Measurements from ENCODE around the gene ACADVL. TPM values are rescaled to one million over a fixed set of nuclear protein-coding genes. Genes with fewer than 3 reads are reported as not detected.

The ACADVL gene
- total and polyA plus RNA-seq, 2 of the 4 experiments (the other 2 are of a cell fraction): 139 to 752 TPM

DNA sequence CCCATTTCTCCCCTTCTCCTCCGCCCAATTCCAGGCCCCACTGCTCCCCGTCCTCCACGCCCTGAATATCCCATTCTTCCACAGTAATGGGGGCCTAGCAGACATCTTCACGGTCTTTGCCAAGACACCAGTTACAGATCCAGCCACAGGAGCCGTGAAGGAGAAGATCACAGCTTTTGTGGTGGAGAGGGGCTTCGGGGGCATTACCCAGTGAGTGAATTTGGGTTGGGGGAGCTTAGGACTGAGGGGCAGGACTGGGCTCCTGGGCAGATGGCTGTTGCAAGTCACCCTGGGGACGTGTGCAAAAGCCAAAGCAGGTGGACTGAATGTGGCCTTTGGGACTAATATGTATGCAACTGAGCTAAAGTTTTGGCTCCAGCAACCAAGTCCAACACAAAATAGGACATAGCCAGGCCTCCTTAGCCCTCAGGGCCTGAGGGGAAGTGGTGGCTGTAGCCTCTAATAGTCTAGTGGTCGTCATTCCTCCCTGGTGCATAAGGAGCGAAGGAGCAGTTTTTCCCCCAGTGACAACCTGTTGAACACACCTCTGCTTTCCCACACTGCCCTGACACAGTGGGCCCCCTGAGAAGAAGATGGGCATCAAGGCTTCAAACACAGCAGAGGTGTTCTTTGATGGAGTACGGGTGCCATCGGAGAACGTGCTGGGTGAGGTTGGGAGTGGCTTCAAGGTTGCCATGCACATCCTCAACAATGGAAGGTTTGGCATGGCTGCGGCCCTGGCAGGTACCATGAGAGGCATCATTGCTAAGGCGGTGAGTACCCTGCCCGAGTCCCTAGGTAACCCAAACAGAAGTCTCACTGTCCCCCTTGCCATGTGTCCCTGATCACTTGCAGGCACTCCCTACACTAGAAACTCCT is 2.6 kb downstream of the ACADVL start:
- H3K9ac ChIP-seq (ENCODE audit: low read depth, low read length): no peak overlapping the region
- no peak for DNase-seq
- H2AK9ac ChIP-seq (replicated peaks; ENCODE audit: low read depth, low read length, poor library complexity): peak overlapping the region; percentile 52
- peaks cover 14% of the 10 kb centered on the region for H3K4me1 ChIP-seq (ENCODE audit: control insufficient read depth, insufficient read depth, low read length)
- peaks cover 13% of the 10 kb centered on the region; the same call in 1 of the 2 replicates for H3K9me1 ChIP-seq (ENCODE audit: insufficient read depth, low read length)
- ChIA-PET CTCF (no interaction called here), POLR2A (ENCODE audit: unreplicated experiment) (interaction anchor here (1.5 kb wide), 1 partner anchor 12 kb away, joined by 4 read pairs; the partner anchor contains the start of gene DVL2)
- H3K23ac ChIP-seq (ENCODE audit: low read depth, low read length): 0 out of 2 replicates have a peak overlapping the region, but pooled peaks have one; percentile 33
- H3K27ac ChIP-seq (ENCODE audit: insufficient read depth, low read length): no peak overlapping the region
- H3K9me3 ChIP-seq (ENCODE audit: control insufficient read depth, insufficient read depth, low read length): no peaks in the 10 kb centered on the region
- intact Hi-C loops (cut with micrococcal nuclease): no loop called here
- H2BK20ac ChIP-seq (ENCODE audit: low read depth, low read length): no peak overlapping the region
- peak overlapping the region in 1 of 2 experiments; percentile 14; a peak in 1 of 4 replicates for H4K8ac ChIP-seq (ENCODE audit: low read depth in 2 of 2, low read length in 2 of 2)
- H3K14ac ChIP-seq (replicated peaks; ENCODE audit: low read depth, low read length): no peak overlapping the region
- H3K36me3 ChIP-seq (ENCODE audit: control insufficient read depth, insufficient read depth, low read length): peaks cover 61% of the 10 kb centered on the region
- no peak overlapping the region for H2BK120ac ChIP-seq (ENCODE audit: low read depth, low read length)
- no peak for ATAC-seq (ENCODE audit: low read depth)
- no peak overlapping the region for H2AFZ ChIP-seq (replicated peaks; ENCODE audit: low read length, poor library complexity)
- H3K4me2 ChIP-seq (ENCODE audit: low read depth, low read length): no peak overlapping the region
- peaks cover 32% of the 10 kb centered on the region for H4K20me1 ChIP-seq (ENCODE audit: insufficient read depth, low read length)
- no peaks in the 10 kb centered on the region for H3K27me3 ChIP-seq (ENCODE audit: control insufficient read depth, insufficient read depth, low read length)
- H3K56ac ChIP-seq (ENCODE audit: extremely low read depth, insufficient read depth, low read length): no peak overlapping the region
- no peak overlapping the region; the same call in 1 of the 2 replicates for H2AK5ac ChIP-seq (ENCODE audit: low read depth, low read length)
- H3K79me1 ChIP-seq (ENCODE audit: low read depth in 1 of 2, low read length in 2 of 2): peaks cover 8 to 75% of the 10 kb centered on the region in 2 experiments
- no peak overlapping the region for H3K18ac ChIP-seq (ENCODE audit: low read depth, low read length)
- in situ Hi-C loops (cut with MboI; ENCODE audit: low sequenced_read_pairs): no loop called here
- BruUV-seq (replicated peaks): no TSS peak
- dilution Hi-C loops (cut with HindIII; ENCODE audit: low sequenced_read_pairs, unreplicated experiment): no loop called here
- H4K91ac ChIP-seq (ENCODE audit: insufficient read depth, low read depth, low read length): no peak overlapping the region
- 90% methylated on average over 3 of the region's 15 CpGs; no CpG with 5 or more reads in 1 of the 2 experiments for WGBS, 2 experiments (ENCODE audit: extremely low coverage in 2 of 2, insufficient read length in 1 of 2)
- H3K4ac ChIP-seq (ENCODE audit: low read depth, low read length): no peak overlapping the region
- H3K4me3 ChIP-seq (ENCODE audit: insufficient read depth, low read depth, low read length): no peak overlapping the region
- H2BK5ac ChIP-seq (ENCODE audit: low read depth, low read length, poor library complexity, severe bottlenecking): no peak overlapping the region
- no peak overlapping the region for H4K5ac ChIP-seq (ENCODE audit: low read depth, low read length)
- TF ChIP-seq FOS (IDR thresholded peaks at IDR 0.05; ENCODE audit: low read depth, low read length) (no peak), NFE2L2 (IDR thresholded peaks at IDR 0.05; ENCODE audit: low read depth, low read length) (no peak), BHLHE40 (IDR thresholded peaks at IDR 0.05; ENCODE audit: low read depth, low read length) (no peak), RAD21 (IDR thresholded peaks at IDR 0.05; ENCODE audit: low read length) (no peak), CEBPB (IDR thresholded peaks at IDR 0.05; ENCODE audit: low read depth, low read length) (no peak), RCOR1 (IDR thresholded peaks at IDR 0.05; ENCODE audit: insufficient replicate concordance, low read length) (no peak), SMC3 (IDR thresholded peaks at IDR 0.05; ENCODE audit: low read depth, low read length) (no peak), MXI1 (IDR thresholded peaks at IDR 0.05; ENCODE audit: borderline replicate concordance, low read depth, low read length) (no peak), CHD1 (IDR thresholded peaks at IDR 0.05; ENCODE audit: low read depth, low read length) (no peak), RFX5 (IDR thresholded peaks at IDR 0.05; ENCODE audit: low read depth, low read length) (no peak), MAZ (IDR thresholded peaks at IDR 0.05; ENCODE audit: borderline replicate concordance, low read depth, low read length) (no peak), POLR2A (IDR thresholded peaks at IDR 0.05; ENCODE audit: low read depth, low read length) (no peak), MAFK (IDR thresholded peaks at IDR 0.05; ENCODE audit: low read depth, low read length) (no peak)
- TF ChIP-seq, protein P1, sequence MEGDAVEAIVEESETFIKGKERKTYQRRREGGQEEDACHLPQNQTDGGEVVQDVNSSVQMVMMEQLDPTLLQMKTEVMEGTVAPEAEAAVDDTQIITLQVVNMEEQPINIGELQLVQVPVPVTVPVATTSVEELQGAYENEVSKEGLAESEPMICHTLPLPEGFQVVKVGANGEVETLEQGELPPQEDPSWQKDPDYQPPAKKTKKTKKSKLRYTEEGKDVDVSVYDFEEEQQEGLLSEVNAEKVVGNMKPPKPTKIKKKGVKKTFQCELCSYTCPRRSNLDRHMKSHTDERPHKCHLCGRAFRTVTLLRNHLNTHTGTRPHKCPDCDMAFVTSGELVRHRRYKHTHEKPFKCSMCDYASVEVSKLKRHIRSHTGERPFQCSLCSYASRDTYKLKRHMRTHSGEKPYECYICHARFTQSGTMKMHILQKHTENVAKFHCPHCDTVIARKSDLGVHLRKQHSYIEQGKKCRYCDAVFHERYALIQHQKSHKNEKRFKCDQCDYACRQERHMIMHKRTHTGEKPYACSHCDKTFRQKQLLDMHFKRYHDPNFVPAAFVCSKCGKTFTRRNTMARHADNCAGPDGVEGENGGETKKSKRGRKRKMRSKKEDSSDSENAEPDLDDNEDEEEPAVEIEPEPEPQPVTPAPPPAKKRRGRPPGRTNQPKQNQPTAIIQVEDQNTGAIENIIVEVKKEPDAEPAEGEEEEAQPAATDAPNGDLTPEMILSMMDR (conservative IDR thresholded peaks at IDR 0.05; ENCODE audit: low read depth, low read length): no peak
- TF ChIP-seq, protein P2, sequence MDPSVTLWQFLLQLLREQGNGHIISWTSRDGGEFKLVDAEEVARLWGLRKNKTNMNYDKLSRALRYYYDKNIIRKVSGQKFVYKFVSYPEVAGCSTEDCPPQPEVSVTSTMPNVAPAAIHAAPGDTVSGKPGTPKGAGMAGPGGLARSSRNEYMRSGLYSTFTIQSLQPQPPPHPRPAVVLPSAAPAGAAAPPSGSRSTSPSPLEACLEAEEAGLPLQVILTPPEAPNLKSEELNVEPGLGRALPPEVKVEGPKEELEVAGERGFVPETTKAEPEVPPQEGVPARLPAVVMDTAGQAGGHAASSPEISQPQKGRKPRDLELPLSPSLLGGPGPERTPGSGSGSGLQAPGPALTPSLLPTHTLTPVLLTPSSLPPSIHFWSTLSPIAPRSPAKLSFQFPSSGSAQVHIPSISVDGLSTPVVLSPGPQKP (IDR thresholded peaks at IDR 0.05; ENCODE audit: borderline replicate concordance, low read depth, low read length): no peak
- no peak overlapping the region for H2BK15ac ChIP-seq (ENCODE audit: low read depth, low read length)

Measured in IMR-90 (cell line).